ENCODE results near the gene GABARAPL2.

Gene GABARAPL2

DNA sequence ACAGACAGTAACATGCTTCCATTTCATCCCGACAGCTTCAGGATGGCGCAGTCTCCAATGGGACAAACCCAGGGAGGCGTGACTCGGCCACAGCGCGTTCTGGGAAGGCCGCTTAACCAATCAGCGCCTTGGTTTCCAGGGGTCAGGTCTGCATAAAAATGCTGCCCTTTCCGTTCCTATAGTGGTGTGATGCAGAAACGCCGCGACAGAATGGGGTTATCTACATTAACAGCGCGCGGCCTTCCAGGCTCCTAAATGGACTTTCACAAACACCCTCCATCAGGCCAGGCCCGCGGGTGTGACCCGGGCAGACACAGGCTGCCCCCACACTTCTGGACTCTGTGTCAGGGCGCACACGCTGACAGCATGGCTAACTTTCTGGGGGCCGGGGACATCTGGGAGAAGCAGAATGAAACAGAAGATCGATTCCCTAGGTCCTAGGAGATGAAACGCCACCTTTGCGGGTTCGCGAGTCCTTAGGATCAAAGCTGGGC, 10.9 kb upstream of the GABARAPL2 start (continued):
- TF ChIP-seq, protein P1, sequence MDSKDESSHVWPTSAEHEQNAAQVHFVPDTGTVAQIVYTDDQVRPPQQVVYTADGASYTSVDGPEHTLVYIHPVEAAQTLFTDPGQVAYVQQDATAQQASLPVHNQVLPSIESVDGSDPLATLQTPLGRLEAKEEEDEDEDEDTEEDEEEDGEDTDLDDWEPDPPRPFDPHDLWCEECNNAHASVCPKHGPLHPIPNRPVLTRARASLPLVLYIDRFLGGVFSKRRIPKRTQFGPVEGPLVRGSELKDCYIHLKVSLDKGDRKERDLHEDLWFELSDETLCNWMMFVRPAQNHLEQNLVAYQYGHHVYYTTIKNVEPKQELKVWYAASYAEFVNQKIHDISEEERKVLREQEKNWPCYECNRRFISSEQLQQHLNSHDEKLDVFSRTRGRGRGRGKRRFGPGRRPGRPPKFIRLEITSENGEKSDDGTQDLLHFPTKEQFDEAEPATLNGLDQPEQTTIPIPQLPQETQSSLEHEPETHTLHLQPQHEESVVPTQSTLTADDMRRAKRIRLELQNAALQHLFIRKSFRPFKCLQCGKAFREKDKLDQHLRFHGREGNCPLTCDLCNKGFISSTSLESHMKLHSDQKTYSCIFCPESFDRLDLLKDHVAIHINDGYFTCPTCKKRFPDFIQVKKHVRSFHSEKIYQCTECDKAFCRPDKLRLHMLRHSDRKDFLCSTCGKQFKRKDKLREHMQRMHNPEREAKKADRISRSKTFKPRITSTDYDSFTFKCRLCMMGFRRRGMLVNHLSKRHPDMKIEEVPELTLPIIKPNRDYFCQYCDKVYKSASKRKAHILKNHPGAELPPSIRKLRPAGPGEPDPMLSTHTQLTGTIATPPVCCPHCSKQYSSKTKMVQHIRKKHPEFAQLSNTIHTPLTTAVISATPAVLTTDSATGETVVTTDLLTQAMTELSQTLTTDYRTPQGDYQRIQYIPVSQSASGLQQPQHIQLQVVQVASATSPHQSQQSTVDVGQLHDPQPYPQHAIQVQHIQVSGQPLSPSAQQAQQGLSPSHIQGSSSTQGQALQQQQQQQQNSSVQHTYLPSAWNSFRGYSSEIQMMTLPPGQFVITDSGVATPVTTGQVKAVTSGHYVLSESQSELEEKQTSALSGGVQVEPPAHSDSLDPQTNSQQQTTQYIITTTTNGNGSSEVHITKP (tag by site-specific recombination; IDR thresholded peaks at IDR 0.05), result 0 out of 2 replicates have a peak, but pooled peaks have one; percentile 29
- TF ChIP-seq ZBTB48 (tag by site-specific recombination; IDR thresholded peaks at IDR 0.05) (peak; percentile 81), IKZF3 (tag by site-specific recombination; IDR thresholded peaks at IDR 0.05) (peak; percentile 95), ZNF335 (tag by site-specific recombination; conservative IDR thresholded peaks at IDR 0.05) (peak; percentile 83), ZNF174 (tag by site-specific recombination; IDR thresholded peaks at IDR 0.05) (no peak), ZNF266 (tag by site-specific recombination; IDR thresholded peaks at IDR 0.05; ENCODE audit: low read depth) (no peak), ZNF302 (tag by site-specific recombination; IDR thresholded peaks at IDR 0.05; ENCODE audit: low read depth) (no peak), ZNF341 (tag by site-specific recombination; IDR thresholded peaks at IDR 0.05; ENCODE audit: low read depth) (no peak), ZFP69B (tag by site-specific recombination; IDR thresholded peaks at IDR 0.05) (no peak), ZNF19 (tag by site-specific recombination; IDR thresholded peaks at IDR 0.05; ENCODE audit: low read depth) (no peak), INSM2 (tag by site-specific recombination; IDR thresholded peaks at IDR 0.05) (peak; percentile 50; the same call in 1 of the 2 replicates), ZSCAN4 (tag by site-specific recombination; IDR thresholded peaks at IDR 0.05) (peak; percentile 55; the same call in 1 of the 2 replicates), ZNF561 (tag by site-specific recombination; IDR thresholded peaks at IDR 0.05; ENCODE audit: borderline replicate concordance) (0 out of 2 replicates have a peak, but pooled peaks have one; percentile 58), KLF16 (tag by site-specific recombination; IDR thresholded peaks at IDR 0.05) (no peak), KLF9 (tag by site-specific recombination; IDR thresholded peaks at IDR 0.05; ENCODE audit: low read depth) (peak; percentile 65), KLF10 (tag by site-specific recombination; IDR thresholded peaks at IDR 0.05) (peak; percentile 78)
- TF ChIP-seq, protein P2, sequence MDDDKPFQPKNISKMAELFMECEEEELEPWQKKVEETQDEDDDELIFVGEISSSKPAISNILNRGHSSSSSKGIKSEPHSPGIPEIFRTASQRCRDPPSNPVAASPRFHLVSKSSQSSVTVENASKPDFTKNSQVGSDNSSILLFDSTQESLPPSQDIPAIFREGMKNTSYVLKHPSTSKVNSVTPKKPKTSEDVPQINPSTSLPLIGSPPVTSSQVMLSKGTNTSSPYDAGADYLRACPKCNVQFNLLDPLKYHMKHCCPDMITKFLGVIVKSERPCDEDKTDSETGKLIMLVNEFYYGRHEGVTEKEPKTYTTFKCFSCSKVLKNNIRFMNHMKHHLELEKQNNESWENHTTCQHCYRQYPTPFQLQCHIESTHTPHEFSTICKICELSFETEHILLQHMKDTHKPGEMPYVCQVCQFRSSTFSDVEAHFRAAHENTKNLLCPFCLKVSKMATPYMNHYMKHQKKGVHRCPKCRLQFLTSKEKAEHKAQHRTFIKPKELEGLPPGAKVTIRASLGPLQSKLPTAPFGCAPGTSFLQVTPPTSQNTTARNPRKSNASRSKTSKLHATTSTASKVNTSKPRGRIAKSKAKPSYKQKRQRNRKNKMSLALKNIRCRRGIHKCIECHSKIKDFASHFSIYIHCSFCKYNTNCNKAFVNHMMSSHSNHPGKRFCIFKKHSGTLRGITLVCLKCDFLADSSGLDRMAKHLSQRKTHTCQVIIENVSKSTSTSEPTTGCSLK (tag by site-specific recombination; IDR thresholded peaks at IDR 0.05), result no peak

Measured in HEK293 (cell line).